RPMI7951 (cell line): ENCODE results near the gene TMPRSS11B. TPM values are rescaled to one million over a fixed set of nuclear protein-coding genes. Genes with fewer than 3 reads are reported as not detected.
A peak's percentile ranks its signal among the peaks of the same experiment; 100 is the strongest.
"Not testable (repeated sequence)": the region's sequence is repeated elsewhere in the genome, so short reads cannot be mapped to it uniquely, and the experiment has no call there.

Experiments
- DNase-seq: peaks from one replicate; pipeline ENCODE4 v3.0.0-alpha.2; 2012; ENCODE audit warnings: low read depth
- total RNA-seq: library from RNA; depleted of rRNA; stranded (reverse); fragments of >200 nt; shearing (Covaris generic); gene quantifications from 2 replicates; pipeline ENCODE4 v1.2.3, GENCODE V29; 2014; rRNA removed

TMPRSS11B gene
- total RNA-seq, 1 experiment from 2014 or later, result not detected

DNA sequence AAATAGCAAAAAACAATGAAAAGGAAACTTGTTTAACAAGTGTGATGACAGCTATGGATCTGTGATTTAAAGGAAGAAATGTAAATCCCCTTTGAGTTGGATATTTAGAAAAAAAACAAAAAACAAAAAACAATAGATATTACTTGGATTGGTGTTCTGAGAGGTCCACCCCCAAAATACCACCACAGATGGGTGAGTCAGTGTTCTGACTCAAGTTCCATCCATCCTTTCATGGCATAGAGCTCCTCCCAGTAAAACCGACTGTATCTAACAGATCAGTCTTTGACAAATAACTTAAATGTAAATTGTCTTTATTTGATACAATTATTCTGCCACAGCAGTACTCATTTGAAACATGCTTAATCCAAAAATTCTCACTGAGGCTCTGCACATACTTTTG lies 27.4 kb downstream of the TMPRSS11B start:
- DNase-seq, result peak; percentile 2

- no peak for DNase-seq
Measured at GRCh38 chr4:68216501-68216900, 29.0 kb downstream of the TMPRSS11B start.

GRCh38 chr4:68209003-68209402 lies 36.5 kb downstream of the TMPRSS11B start:
- no peak for DNase-seq

- DNase-seq, result not testable (repeated sequence)
Measured at GRCh38 chr4:68194305-68194704, 51.2 kb downstream of the TMPRSS11B start.

DNA sequence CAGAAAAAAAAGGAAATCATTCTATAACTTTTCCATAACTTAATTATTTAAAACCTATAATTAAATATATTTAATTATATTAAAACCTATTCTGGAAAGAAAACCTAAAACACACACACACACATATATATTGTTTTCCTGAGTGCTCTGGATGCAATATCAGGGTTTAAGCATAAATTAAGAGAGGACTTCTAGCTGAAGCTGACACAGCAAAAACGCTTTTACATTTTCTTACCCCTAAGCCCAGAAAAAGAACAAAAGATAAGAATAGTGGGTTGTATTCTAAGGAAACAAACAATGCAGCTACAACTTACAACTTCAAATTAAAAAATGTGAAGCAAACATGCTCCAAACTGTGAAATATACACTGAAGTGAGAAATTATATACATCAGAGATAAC lies 52.3 kb downstream of the TMPRSS11B start:
- DNase-seq, result no peak

GRCh38 chr4:68187145-68187544 lies 58.3 kb downstream of the TMPRSS11B start:
- DNase-seq, result no peak

GRCh38 chr4:68184923-68185322 lies 60.6 kb downstream of the TMPRSS11B start:
- DNase-seq, result no peak

DNA sequence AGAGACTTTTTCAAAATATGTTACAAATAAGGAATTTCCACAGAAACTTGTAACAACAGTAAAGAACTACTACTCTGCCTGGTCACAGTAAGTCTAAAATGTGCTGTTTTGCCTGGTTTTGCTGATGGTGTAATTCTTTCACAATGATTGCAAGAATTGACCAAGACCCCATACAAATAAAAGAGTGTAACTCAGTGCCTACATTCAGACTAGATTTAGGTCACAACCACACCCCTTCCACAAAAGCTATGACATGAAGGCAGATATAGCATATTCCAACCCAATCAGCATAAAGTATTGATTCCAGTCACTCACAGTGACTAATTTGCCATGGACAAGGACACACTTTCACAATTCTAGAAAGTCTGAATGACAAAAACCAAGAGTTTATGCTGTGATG lies 62.1 kb downstream of the TMPRSS11B start:
- no peak for DNase-seq

GRCh38 chr4:68182382-68182820 lies 63.1 kb downstream of the TMPRSS11B start:
- no peak for DNase-seq

DNA sequence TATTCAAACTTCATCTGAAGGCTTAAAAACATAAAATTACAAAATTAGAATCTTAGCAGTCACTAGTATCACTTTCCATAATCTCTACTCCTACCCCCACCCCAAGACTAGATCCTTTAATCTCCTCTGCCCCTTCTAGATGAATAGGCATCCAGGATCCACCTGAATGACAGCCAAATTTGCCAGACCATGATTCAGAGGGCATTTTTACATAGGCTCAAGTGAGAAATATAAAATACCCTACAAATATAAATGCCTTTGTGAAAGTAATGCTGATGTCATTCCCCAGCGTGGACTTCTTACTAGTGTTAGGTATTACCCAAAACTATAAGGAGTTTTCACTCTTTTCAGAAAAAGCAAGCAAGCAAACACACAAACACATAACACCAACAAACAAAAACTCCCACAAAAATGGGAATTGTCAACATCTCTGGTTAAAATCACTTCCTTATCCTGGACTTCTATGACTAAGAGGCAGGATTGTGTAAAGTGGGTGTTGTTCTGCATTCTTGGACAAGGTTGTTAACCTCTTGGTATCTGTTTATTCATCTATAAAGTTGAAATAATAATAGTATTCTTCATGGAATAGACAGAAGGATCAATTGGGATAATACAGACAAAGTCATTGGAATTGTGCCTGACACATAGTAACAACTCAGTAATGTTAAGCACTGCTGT lies 64.5 kb downstream of the TMPRSS11B start:
- DNase-seq, result no peak

DNA sequence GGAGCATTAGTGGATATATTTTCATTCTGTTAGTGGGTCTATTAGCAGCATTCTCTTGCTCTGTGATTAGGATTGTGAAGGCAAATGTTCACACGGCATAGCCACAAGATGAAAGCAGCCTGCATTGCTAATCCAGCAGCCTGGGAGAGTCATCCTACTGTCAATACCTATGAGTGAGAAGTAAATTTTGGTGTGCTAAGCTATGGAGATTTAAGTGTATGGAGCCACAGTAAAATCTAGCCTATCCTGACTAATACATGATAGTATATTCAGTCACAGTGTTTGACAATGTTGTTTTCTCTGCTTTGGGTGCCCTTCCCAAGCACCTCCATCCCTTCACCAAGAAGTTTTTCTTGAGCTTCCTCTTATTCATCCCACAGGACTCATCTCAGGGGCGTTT lies 68.6 kb downstream of the TMPRSS11B start:
- no peak for DNase-seq

Other genes starting within 250 kb of the TMPRSS11B start
- 0.10 TPM in 1 of 2 replicates, not detected in the other for gene TMPRSS11F, start 115.8 kb downstream of the TMPRSS11B start, total RNA-seq
- gene YTHDC1, start 104.4 kb upstream of the TMPRSS11B start, total RNA-seq, result 23.2 and 25.4 TPM in 2 replicates
- not detected in 2 replicates for gene TMPRSS11E, start 201.8 kb upstream of the TMPRSS11B start, total RNA-seq